H1 (cell line): ENCODE measurements around the gene LANCL3.
"Not testable (repeated sequence)": the region's sequence is repeated elsewhere in the genome, so short reads cannot be mapped to it uniquely, and the experiment has no call there.

ENCODE experiments used
- CEBPB ChIP-seq: IDR thresholded peaks from 2 replicates; pipeline ENCODE4 v1.6.1; 2012; ENCODE audit warnings: low read depth, low read length
- CTCF ChIP-seq, 3 experiments: IDR thresholded peaks; 1 replicate in 2 of 3; 2 replicates in 1 of 3; pipeline versions ENCODE4 v1.5.1 to v1.6.1; 2011; ENCODE audit warnings: low read length in 3 of 3, mild to moderate bottlenecking in 3 of 3, inconsistent platforms in 2 of 3, low read depth in 1 of 3, moderate library complexity in 1 of 3; ENCODE audit not compliant: insufficient read depth in 1 of 3; ENCODE audit errors: control extremely low read depth in 1 of 3
- EP300 ChIP-seq, 2 experiments: IDR thresholded peaks; 1 replicate in 1 of 2; 2 replicates in 1 of 2; pipeline ENCODE4 v1.6.1; 2011 to 2012; ENCODE audit warnings: low read depth in 2 of 2, low read length in 2 of 2, mild to moderate bottlenecking in 2 of 2, borderline replicate concordance in 1 of 2, inconsistent platforms in 1 of 2, moderate library complexity in 1 of 2
- EZH2 ChIP-seq: fragments of 200-600 bp; sonication (generic); IDR thresholded peaks from 2 replicates; pipeline ENCODE4 v1.7.1; 2012; ENCODE audit warnings: low read depth, mild to moderate bottlenecking, moderate library complexity, low read length, inconsistent platforms; ENCODE audit not compliant: severe bottlenecking
- JUN ChIP-seq: IDR thresholded peaks from 2 replicates; pipeline ENCODE4 v1.6.1; 2011; ENCODE audit warnings: low read depth, mild to moderate bottlenecking, improper control_type of control experiment, low read length
- POLR2A ChIP-seq, 2 experiments: IDR thresholded peaks; 1 replicate in 1 of 2; 2 replicates in 1 of 2; pipeline ENCODE4 v1.6.1; 2011; ENCODE audit warnings: low read depth in 2 of 2, low read length in 2 of 2, mild to moderate bottlenecking in 2 of 2; ENCODE audit errors: control extremely low read depth in 1 of 2
- POLR2AphosphoS5 ChIP-seq: IDR thresholded peaks from 2 replicates; pipeline ENCODE4 v1.6.1; 2011; ENCODE audit warnings: low read depth, low read length
- SIN3A ChIP-seq, 2 experiments: IDR thresholded peaks in 1 of 2; conservative IDR thresholded peaks in 1 of 2; 2 replicates each; pipeline ENCODE4 v1.6.1; 2011 to 2012; ENCODE audit warnings: low read length in 2 of 2, improper control_type of control experiment in 1 of 2, low read depth in 1 of 2, mild to moderate bottlenecking in 1 of 2
- YY1 ChIP-seq: IDR thresholded peaks from 2 replicates; pipeline ENCODE4 v1.6.1; 2011; ENCODE audit warnings: low read depth, mild to moderate bottlenecking, low read length

- TF ChIP-seq POLR2A (IDR thresholded peaks at IDR 0.05; ENCODE audit: control extremely low read depth in 1 of 2, low read depth in 2 of 2, low read length in 2 of 2); CTCF (IDR thresholded peaks at IDR 0.05; ENCODE audit: control extremely low read depth in 1 of 3, insufficient read depth in 1 of 3, low read depth in 1 of 3, low read length in 3 of 3); POLR2AphosphoS5; EZH2; SIN3A (conservative IDR thresholded peaks at IDR 0.05 in 1 of 2, IDR thresholded peaks at IDR 0.05 in 1 of 2; ENCODE audit: low read depth in 1 of 2, low read length in 2 of 2); CEBPB; JUN; EP300 (IDR thresholded peaks at IDR 0.05; ENCODE audit: borderline replicate concordance in 1 of 2, low read depth in 2 of 2, low read length in 2 of 2); YY1: not testable (repeated sequence)
Observed at GRCh38 chrX:37573121-37573520, 1.7 kb downstream of the LANCL3 start.
